GM12875 (cell line): Measurements from ENCODE around the gene STON2.

Experiments
- H3K4me3 ChIP-seq: one replicate; pipeline ENCODE4 v1.5.1; 2011; ENCODE audit warnings: low read depth, low read length, control low read depth
- TF ChIP-seq, protein P1 (sequence below): IDR thresholded peaks from 2 replicates; pipeline ENCODE4 v1.5.1; 2011; ENCODE audit warnings: low read depth, mild to moderate bottlenecking, control low read depth, inconsistent platforms, low read length, moderate library complexity, borderline replicate concordance; ENCODE audit not compliant: insufficient read depth

The STON2 gene

DNA sequence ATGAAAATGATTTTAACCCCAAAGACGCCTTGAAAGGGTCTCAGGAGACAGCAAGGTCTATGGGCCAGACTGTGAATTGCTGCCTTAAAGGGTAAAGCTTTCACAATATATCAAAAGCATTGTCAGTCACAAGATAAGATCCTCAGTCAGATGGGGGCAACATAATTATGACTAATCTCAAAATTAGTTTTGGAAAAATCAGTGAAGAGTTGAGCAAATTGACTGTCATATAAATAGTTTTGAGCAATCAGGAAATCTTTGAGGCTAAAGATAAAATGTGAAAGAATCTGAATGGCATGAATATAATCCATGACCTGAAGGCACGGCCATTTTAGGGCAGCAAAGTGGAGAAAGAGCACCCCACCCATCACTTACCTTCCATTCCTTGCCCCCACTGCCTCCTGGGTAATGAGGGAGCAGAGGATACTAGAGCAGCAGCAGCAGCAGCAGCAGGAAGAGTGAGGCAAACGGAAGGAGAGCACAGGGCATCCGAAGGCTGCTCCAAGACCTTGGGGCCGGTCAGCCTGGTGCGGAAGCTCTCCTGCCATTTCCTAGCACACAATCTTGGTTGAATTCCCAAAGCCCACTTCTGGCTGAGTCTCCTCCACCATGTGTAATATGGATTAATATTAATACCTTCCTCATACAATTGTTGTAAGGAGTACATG, 7.0 kb downstream of the STON2 start:
- TF ChIP-seq, protein P1, sequence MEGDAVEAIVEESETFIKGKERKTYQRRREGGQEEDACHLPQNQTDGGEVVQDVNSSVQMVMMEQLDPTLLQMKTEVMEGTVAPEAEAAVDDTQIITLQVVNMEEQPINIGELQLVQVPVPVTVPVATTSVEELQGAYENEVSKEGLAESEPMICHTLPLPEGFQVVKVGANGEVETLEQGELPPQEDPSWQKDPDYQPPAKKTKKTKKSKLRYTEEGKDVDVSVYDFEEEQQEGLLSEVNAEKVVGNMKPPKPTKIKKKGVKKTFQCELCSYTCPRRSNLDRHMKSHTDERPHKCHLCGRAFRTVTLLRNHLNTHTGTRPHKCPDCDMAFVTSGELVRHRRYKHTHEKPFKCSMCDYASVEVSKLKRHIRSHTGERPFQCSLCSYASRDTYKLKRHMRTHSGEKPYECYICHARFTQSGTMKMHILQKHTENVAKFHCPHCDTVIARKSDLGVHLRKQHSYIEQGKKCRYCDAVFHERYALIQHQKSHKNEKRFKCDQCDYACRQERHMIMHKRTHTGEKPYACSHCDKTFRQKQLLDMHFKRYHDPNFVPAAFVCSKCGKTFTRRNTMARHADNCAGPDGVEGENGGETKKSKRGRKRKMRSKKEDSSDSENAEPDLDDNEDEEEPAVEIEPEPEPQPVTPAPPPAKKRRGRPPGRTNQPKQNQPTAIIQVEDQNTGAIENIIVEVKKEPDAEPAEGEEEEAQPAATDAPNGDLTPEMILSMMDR: no peak
- H3K4me3 ChIP-seq: no peak overlapping the region

DNA sequence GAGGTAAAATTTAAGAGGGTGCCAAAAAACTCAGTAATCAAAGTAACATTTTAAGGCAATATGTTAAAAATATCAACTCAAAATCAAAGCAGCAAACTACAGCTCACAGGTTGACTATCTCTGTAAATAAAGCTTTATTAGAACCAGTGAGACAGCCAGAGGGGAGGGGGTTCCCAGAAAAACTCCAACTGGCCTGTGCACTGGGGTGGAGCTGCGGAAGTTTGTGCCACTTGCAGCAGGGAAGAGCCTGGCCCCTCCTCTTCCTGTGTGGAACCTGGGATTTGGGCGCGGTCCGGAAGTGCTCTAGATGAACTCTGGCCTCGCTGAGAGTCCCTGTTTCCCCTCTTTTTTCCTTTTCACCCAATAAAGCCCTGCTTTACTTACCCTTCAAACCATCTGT, 8.1 kb downstream of the STON2 start:
- H3K4me3 ChIP-seq: no peak overlapping the region
- TF ChIP-seq, protein P1: no peak

DNA sequence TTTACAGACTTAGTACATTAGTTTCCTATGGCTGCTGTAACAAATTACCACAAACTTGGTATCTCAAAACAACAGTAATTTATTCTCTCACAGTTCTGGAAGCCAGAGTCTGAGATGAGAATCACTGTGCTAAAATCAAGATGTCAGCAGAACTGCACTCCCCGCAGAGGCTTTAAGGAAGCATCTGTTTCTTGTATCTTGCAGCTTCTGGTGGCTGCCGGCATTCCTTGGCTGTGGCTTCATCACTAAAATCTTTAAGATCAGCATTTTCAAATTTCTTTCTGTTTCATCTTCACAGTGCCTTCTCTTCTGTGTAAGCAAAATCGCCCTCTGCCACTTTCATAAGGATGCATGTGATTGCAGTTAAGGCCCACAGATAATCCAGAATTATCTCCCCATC, 9.4 kb downstream of the STON2 start:
- TF ChIP-seq, protein P1: no peak
- no peak overlapping the region for H3K4me3 ChIP-seq

DNA sequence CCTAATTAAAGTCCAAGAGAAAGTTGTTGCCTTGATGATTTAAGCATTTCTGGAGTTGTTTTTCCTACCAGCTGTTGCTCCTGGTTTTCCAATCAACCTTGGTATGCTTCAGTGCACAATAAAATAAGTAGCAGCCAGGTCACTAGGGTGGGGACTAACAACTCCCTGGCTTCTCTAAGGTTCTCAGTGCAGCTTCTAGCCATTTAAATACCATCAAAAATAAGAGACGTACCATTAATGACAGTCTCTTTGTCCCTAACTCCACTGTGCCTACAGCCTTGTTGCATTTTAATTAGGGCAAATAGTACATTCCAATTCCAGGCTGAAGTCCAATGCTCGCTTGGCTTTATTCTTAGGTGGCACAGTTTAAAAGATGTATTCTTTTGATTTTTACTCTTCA, 11.8 kb downstream of the STON2 start:
- TF ChIP-seq, protein P1: no peak
- no peak overlapping the region for H3K4me3 ChIP-seq

DNA sequence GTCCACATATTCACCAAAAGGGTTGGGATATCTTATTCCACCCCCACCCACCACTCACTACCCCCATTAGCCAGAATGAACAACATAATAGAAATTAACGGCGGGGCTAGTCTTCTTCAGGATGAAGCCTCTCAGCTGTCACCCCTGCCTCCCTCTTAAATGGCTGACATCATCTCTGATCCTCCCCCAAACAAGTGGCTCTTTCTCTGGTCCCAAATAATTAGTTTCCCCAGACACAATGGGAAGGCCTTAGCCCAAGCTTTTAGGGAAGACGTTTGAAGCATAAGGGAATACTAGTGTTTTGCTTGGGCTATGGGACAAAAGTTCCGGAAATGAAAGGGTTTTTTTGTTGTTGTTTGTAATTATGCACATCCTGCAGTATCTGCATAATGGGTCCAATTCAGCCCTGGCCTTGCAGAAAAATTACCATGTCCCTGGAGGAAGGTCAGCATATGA, 13.8 kb downstream of the STON2 start:
- TF ChIP-seq, protein P1: no peak
- H3K4me3 ChIP-seq: no peak overlapping the region

DNA sequence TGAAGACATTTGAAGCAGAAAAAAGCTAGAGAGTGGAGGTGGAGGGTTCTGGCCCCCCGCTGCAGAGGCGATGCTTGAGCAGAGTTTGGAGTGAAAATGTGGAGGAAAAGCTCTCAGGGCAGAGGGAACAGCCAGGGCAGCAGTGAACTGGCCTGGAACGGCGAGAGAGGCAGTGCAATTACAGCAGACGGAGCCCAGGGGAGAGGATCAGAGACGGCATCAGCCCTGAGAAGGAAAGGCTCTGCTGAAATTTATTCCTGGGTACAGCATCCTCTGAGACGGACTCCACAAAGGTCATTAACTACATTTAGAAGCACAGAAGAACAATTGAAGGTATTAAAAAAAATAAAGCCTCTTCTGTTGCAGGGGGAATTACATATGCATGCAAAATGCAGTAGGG, 14.2 kb downstream of the STON2 start:
- no peak overlapping the region for H3K4me3 ChIP-seq
- TF ChIP-seq, protein P1: no peak

DNA sequence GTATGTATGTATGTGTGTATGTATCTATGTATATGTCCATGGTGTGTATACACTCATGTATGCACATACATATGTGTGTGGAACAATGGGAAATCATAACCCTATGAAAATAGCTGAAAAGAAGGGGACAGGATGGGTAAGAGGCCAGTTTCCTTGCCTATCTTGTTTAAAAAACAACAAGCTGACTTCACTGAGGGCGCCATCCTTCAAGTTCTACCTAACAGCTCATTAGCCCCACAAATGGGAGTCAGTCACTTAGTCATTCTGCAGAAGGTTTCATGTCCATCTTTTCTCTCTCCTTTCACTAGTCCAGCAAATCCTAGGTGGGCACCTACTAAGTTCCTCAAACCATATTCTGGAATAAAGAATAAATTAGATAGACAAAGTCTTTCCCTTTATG, 14.7 kb downstream of the STON2 start:
- TF ChIP-seq, protein P1: no peak
- H3K4me3 ChIP-seq: no peak overlapping the region
